Activated CD8-positive, alpha-beta memory T cell treated with anti-CD3 and anti-CD28 coated beads, Interleukin-2, amount 10 ng/mL, durations not matched to agents 7 days and 5 days (primary cell): ENCODE measurements around the gene TMEM131. TPM values are rescaled to one million over a fixed set of nuclear protein-coding genes. Genes with fewer than 3 reads are reported as not detected.
"Not testable (repeated sequence)": the region's sequence is repeated elsewhere in the genome, so short reads cannot be mapped to it uniquely, and the experiment has no call there.

Experiments
- ATAC-seq: fragments of 150-1000 bp; cut with Tn5 transposase; one replicate; pipeline ENCODE4 v1.10.0; 2021; ENCODE audit warnings: moderate library complexity
- CTCF ChIA-PET: fragments of 350-600 bp; sonication (Branson Sonifier 250); formaldehyde crosslinking; loops from one replicate; lab custom pipeline; 2021; ENCODE audit warnings: antibody characterized with exemption; lab: Charles Lee
- DNase-seq: peaks from one replicate; pipeline ENCODE4 v3.0.0-alpha.2; 2020
- H3K27ac Mint-ChIP-seq: one replicate; pipeline ENCODE4 v1.8.0; 2021; ENCODE audit warnings: mild to moderate bottlenecking, mixed read lengths
- H3K27me3 Mint-ChIP-seq: one replicate; pipeline ENCODE4 v1.8.0; 2021; ENCODE audit warnings: mixed read lengths
- H3K36me3 Mint-ChIP-seq: one replicate; pipeline ENCODE4 v1.8.0; 2021; ENCODE audit warnings: mild to moderate bottlenecking, mixed read lengths
- H3K4me1 Mint-ChIP-seq: one replicate; pipeline ENCODE4 v1.8.0; 2021; ENCODE audit warnings: mixed read lengths
- H3K4me3 Mint-ChIP-seq: one replicate; pipeline ENCODE4 v1.8.0; 2021; ENCODE audit warnings: mild to moderate bottlenecking, moderate library complexity, mixed read lengths
- H3K9me3 Mint-ChIP-seq: one replicate; pipeline ENCODE4 v1.8.0; 2022; ENCODE audit warnings: low read depth, mixed read lengths
- total RNA-seq, 2 experiments: library from RNA; stranded (reverse); gene quantifications; one replicate each; pipeline ENCODE4 v1.2.3, GENCODE V29; 2021

The TMEM131 gene
- total RNA-seq, 2 experiments from 2014 or later, result 31.2 to 33.4 TPM

GRCh38 chr2:97969081-97970067, 26.4 kb downstream of the TMEM131 start:
- ATAC-seq, result peak; percentile 18
- Mint-ChIP-seq H3K27me3 (no peaks in the 10 kb centered on the region), H3K27ac (no peak overlapping the region), H3K9me3 (peaks cover 12% of the 10 kb centered on the region), H3K4me1 (peaks cover 32% of the 10 kb centered on the region), H3K36me3 (peaks cover 20% of the 10 kb centered on the region), H3K4me3 (no peak overlapping the region)
- CTCF ChIA-PET, result no interaction called here
- no peak for DNase-seq

- Mint-ChIP-seq H3K27ac (no peak overlapping the region), H3K4me3 (no peak overlapping the region), H3K36me3 (peaks cover 8% of the 10 kb centered on the region), H3K27me3 (no peaks in the 10 kb centered on the region), H3K4me1 (peaks cover 36% of the 10 kb centered on the region), H3K9me3 (peaks cover under 1% of the 10 kb centered on the region)
- ATAC-seq (no peak), DNase-seq (no peak)
- CTCF ChIA-PET, result no interaction called here
Observed at GRCh38 chr2:97967931-97968627, 27.7 kb downstream of the TMEM131 start.

- Mint-ChIP-seq H3K27me3 (no peaks in the 10 kb centered on the region), H3K9me3 (no peaks in the 10 kb centered on the region), H3K27ac (no peak overlapping the region), H3K4me3 (no peak overlapping the region), H3K4me1 (peaks cover 44% of the 10 kb centered on the region), H3K36me3 (peaks cover 8% of the 10 kb centered on the region)
- no peak for ATAC-seq
- DNase-seq, result no peak
- CTCF ChIA-PET, result no interaction called here
Observed at GRCh38 chr2:97967216-97967592, 28.5 kb downstream of the TMEM131 start.

- Mint-ChIP-seq H3K36me3 (peaks cover 8% of the 10 kb centered on the region), H3K27me3 (no peaks in the 10 kb centered on the region), H3K4me1 (peaks cover 45% of the 10 kb centered on the region), H3K27ac (no peak overlapping the region), H3K4me3 (no peak overlapping the region), H3K9me3 (no peaks in the 10 kb centered on the region)
- CTCF ChIA-PET, result interaction anchor here (1.1 kb wide), 1 partner anchor 266 kb away, joined by 3 read pairs; no protein-coding TSS in a partner anchor
- ATAC-seq, result peak; percentile 84
- no peak for DNase-seq
Observed at GRCh38 chr2:97966545-97967215, 29.1 kb downstream of the TMEM131 start.

GRCh38 chr2:97965116-97965515, 30.6 kb downstream of the TMEM131 start:
- no peak overlapping the region for H3K27ac Mint-ChIP-seq
- H3K27me3 Mint-ChIP-seq, result no peaks in the 10 kb centered on the region
- no peak overlapping the region for H3K4me3 Mint-ChIP-seq
- CTCF ChIA-PET, result no interaction called here
- H3K4me1 Mint-ChIP-seq, result peaks cover 42% of the 10 kb centered on the region
- H3K36me3 Mint-ChIP-seq, result peaks cover 8% of the 10 kb centered on the region
- H3K9me3 Mint-ChIP-seq, result no peaks in the 10 kb centered on the region
- ATAC-seq (no peak), DNase-seq (no peak)

- Mint-ChIP-seq H3K27me3 (no peaks in the 10 kb centered on the region), H3K4me1 (peaks cover 32% of the 10 kb centered on the region)
Observed at GRCh38 chr2:97963880-97964279, 31.9 kb downstream of the TMEM131 start.

GRCh38 chr2:97963079-97963406, 32.7 kb downstream of the TMEM131 start:
- peaks cover 34% of the 10 kb centered on the region for H3K4me1 Mint-ChIP-seq
- DNase-seq (no peak), ATAC-seq (no peak)
- no peak overlapping the region for H3K27ac Mint-ChIP-seq
- H3K4me3 Mint-ChIP-seq, result no peak overlapping the region
- H3K27me3 Mint-ChIP-seq, result no peaks in the 10 kb centered on the region
- peaks cover 7% of the 10 kb centered on the region for H3K36me3 Mint-ChIP-seq
- no peaks in the 10 kb centered on the region for H3K9me3 Mint-ChIP-seq
- CTCF ChIA-PET, result interaction anchor here (1.6 kb wide), 1 partner anchor 156 kb away, joined by 4 read pairs; no protein-coding TSS in a partner anchor

More at GRCh38 chr2:97963880-97964279, 31.9 kb downstream of the TMEM131 start:
- H3K4me3 Mint-ChIP-seq, result no peak overlapping the region
- H3K27ac Mint-ChIP-seq, result no peak overlapping the region
- peaks cover 5% of the 10 kb centered on the region for H3K36me3 Mint-ChIP-seq
- CTCF ChIA-PET, result no interaction called here
- no peaks in the 10 kb centered on the region for H3K9me3 Mint-ChIP-seq
- ATAC-seq, result no peak
- DNase-seq, result no peak

- ATAC-seq, result no peak
- H3K27ac Mint-ChIP-seq, result no peak overlapping the region
- H3K36me3 Mint-ChIP-seq, result peaks cover 7% of the 10 kb centered on the region
- H3K9me3 Mint-ChIP-seq, result no peaks in the 10 kb centered on the region
- DNase-seq, result no peak
- no peaks in the 10 kb centered on the region for H3K27me3 Mint-ChIP-seq
- H3K4me3 Mint-ChIP-seq, result no peak overlapping the region
- H3K4me1 Mint-ChIP-seq, result peaks cover 27% of the 10 kb centered on the region
- CTCF ChIA-PET, result no interaction called here
Observed at GRCh38 chr2:97961534-97961933, 34.2 kb downstream of the TMEM131 start.

- ATAC-seq, result no peak
- Mint-ChIP-seq H3K27ac (no peak overlapping the region), H3K27me3 (no peaks in the 10 kb centered on the region), H3K4me3 (no peak overlapping the region), H3K36me3 (peaks cover 15% of the 10 kb centered on the region), H3K9me3 (peaks cover 3% of the 10 kb centered on the region), H3K4me1 (peaks cover 36% of the 10 kb centered on the region)
- CTCF ChIA-PET, result no interaction called here
- no peak for DNase-seq
Observed at GRCh38 chr2:97958184-97958583, 37.6 kb downstream of the TMEM131 start.

GRCh38 chr2:97957432-97958183, 38.1 kb downstream of the TMEM131 start:
- no peak overlapping the region for H3K27ac Mint-ChIP-seq
- CTCF ChIA-PET, result no interaction called here
- no peak for DNase-seq
- peaks cover 3% of the 10 kb centered on the region for H3K9me3 Mint-ChIP-seq
- H3K27me3 Mint-ChIP-seq, result no peaks in the 10 kb centered on the region
- no peak overlapping the region for H3K4me3 Mint-ChIP-seq
- ATAC-seq, result no peak
- peaks cover 15% of the 10 kb centered on the region for H3K36me3 Mint-ChIP-seq
- H3K4me1 Mint-ChIP-seq, result peaks cover 30% of the 10 kb centered on the region

- DNase-seq, ATAC-seq, H3K27ac Mint-ChIP-seq, CTCF ChIA-PET, H3K9me3 Mint-ChIP-seq, H3K4me3 Mint-ChIP-seq, H3K27me3 Mint-ChIP-seq: not testable (repeated sequence)
- peaks cover 28% of the 10 kb centered on the region for H3K4me1 Mint-ChIP-seq
- peaks cover 17% of the 10 kb centered on the region for H3K36me3 Mint-ChIP-seq
Observed at GRCh38 chr2:97956753-97957152, 39.0 kb downstream of the TMEM131 start.

- Mint-ChIP-seq H3K9me3 (peaks cover 3% of the 10 kb centered on the region), H3K27me3 (no peaks in the 10 kb centered on the region), H3K27ac (no peak overlapping the region), H3K4me3 (no peak overlapping the region), H3K4me1 (peaks cover 34% of the 10 kb centered on the region), H3K36me3 (peaks cover 16% of the 10 kb centered on the region)
- ATAC-seq (no peak), DNase-seq (no peak)
- CTCF ChIA-PET, result no interaction called here
Observed at GRCh38 chr2:97953853-97954252, 41.9 kb downstream of the TMEM131 start.

- DNase-seq (no peak), ATAC-seq (no peak)
- Mint-ChIP-seq H3K27ac (no peak overlapping the region), H3K9me3 (peaks cover 3% of the 10 kb centered on the region), H3K4me3 (no peak overlapping the region), H3K27me3 (no peaks in the 10 kb centered on the region), H3K36me3 (peaks cover 21% of the 10 kb centered on the region), H3K4me1 (peaks cover 25% of the 10 kb centered on the region)
- CTCF ChIA-PET, result interaction anchor here (1.0 kb wide), 1 partner anchor 146 kb away, joined by 3 read pairs; no protein-coding TSS in a partner anchor
Observed at GRCh38 chr2:97952357-97952756, 43.4 kb downstream of the TMEM131 start.
